GM21825 (cell line): ENCODE data around the gene DCDC2C.

Experiments
- ATAC-seq: cut with Tn5 transposase; IDR thresholded peaks from one replicate; pipeline ENCODE4 v1.9.1; 2021; ENCODE audit warnings: mild to moderate bottlenecking, moderate library complexity; ENCODE audit not compliant: unreplicated experiment

The DCDC2C gene

GRCh38 chr2:3708576-3708975, 5.2 kb downstream of the DCDC2C start:
- no peak for ATAC-seq

DNA sequence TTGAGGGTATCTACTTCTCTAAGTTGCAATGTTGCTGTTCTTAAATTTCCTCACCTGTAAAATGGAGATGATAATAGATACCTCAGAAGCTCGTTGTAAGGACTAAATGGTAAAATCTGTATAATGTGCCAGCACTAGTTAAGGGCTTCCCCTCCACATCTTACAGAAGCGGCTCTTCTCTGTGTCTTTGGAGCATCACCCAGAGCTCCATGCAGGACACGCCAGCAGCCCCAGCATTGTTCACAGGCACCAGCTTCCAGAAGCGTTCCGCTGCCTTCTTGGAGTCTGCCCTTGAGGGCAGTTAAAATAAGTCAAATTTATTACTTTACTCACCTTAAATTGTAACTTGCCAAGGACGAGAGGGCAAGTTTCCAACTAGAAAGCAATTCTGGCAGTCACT, 5.8 kb downstream of the DCDC2C start:
- ATAC-seq, result no peak

GRCh38 chr2:3712424-3712823, 9.0 kb downstream of the DCDC2C start:
- no peak for ATAC-seq

DNA sequence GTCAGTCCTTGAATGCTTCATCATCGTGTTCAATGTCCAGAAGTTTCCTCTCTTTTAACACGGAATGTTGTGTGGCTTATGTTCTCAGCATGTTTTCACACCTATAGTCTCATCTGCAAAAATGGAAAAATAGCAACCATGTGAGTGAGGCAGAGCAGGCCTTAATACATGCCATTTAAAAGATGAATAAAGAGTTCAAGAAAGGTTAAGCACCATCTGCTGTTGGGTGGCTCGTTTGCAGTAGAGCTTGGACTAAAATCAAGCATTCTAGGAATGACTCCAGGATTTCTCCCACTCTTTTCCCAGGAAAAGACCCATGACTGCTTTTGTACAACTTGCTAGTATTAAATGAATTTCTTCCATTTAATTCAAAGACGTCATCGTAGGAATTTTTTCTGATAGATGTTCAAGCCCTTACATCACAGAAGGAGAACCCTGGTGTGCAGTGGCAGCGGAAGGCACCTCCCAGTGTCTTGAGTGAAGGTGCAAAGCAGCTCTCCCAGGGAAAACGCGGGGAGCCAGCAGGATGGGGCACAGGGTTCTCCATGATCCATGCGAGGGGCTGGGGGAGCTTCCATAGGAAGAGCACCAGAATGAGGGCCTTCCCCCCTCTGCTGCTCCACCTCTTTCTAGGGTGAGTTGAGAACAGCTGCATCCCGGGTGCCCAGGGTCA, 9.6 kb downstream of the DCDC2C start:
- ATAC-seq, result no peak

DNA sequence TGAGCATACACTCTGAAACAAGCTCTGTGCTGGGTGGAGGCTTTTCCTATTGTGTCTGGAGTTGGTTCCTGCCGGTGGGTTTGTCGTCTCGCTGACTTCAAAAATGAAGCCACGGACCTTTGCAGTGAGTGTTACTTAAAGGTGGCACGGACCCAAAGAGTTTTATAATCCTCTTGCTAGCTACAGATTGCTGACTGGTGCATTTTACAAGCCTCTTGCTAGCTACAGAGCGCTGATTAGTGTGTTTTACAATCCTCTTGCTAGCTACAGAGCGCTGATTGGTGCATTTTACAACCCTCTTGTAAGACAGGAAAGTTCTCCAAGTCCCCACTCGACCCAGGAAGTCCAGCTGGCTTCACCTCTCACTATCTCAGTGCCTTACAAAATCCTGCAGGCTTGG, 15.3 kb downstream of the DCDC2C start:
- no peak for ATAC-seq

- ATAC-seq, result no peak
Observed at GRCh38 chr2:3725002-3725401, 21.6 kb downstream of the DCDC2C start.

DNA sequence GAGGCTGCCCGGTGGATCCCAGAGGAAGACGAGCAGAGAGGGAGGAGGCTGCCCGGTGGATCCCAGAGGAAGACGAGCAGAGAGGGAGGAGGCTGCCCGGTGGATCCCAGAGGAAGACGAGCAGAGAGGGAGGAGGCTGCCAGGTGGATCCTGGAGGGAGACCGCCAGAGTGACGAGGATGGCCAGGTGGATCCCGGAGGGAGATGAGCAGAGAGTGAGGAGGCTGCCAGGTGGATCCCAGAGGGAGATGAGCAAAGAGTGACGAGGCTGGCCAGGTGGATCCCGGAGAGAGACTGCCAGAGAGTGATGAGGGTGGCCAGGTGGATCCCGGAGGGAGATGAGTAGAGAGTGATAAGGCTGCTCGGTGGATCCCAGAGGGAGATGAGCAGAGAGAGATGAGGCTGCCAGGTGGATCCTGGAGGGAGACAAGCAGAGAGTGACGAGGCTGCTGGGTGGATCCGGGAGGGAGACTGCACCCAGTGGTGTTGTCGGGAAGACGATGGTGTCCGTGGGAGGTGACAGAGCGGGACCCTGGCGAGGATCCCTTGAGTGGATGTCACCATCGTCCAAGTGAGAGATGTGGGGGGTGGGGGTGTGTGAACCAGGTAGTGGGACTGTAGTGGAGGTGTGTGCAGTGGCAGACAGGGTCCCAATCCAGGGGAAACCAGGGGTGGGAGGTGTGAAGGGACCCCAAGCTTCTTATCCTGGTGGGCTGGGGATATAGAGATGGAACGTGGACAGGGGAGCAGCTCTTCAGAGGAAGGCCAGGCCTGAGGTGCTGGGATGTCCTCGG, 22.3 kb downstream of the DCDC2C start:
- ATAC-seq, result no peak

DNA sequence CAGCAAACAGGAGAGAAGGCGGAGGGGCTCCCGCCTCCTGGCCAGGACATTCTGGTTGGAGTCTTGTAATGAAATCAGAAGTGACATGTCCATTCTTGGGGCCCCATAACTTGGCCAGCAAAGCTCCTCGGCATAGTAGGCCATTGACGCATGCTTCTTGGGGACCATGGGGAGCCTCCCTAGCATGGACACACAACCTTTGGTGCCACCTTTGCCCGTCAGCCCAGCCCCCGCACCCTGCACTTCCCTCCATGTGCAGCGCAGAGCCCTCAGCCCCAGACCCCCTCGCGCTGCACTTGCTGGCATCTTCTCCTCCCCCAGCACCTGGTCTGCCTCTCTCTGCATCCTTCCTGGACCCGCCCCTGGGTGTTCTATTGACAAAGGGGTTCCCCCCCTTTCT, 23.1 kb downstream of the DCDC2C start:
- no peak for ATAC-seq

DNA sequence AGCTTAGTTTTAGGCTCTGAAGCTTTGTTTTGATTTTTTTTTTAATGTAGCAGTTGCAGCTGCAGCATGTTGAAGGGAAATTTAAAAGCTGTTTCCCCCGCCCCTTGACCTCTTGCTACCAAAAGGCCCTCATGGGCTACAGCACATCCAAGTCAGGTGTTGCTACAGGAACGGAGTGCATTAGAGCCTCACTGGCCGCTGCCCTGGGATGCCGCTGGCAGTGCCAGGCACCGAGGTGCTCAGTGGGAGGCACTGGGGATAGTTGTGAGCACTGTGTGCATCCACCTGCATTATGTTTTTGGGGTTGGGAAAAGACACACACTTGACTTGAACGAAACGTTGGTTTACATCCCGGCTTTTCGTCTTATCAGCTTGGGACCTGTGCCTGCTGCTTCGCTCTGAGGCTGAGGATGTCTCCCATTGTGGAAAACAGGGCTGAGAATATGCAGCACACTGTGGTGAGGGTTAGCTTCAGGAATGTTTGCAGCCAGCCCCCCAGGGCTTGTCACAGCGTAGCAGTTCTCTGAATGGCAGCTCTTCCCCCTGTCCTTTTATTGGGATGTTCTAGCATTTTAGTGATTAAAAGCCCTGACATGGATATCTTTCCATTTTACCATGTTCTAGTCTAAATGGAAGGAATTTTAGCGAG, 24.1 kb downstream of the DCDC2C start:
- no peak for ATAC-seq

- no peak for ATAC-seq
Observed at GRCh38 chr2:3728104-3729054, 25.0 kb downstream of the DCDC2C start.

- no peak for ATAC-seq
Observed at GRCh38 chr2:3729055-3729448, 25.7 kb downstream of the DCDC2C start.

- no peak for ATAC-seq
Observed at GRCh38 chr2:3729786-3730185, 26.4 kb downstream of the DCDC2C start.

DNA sequence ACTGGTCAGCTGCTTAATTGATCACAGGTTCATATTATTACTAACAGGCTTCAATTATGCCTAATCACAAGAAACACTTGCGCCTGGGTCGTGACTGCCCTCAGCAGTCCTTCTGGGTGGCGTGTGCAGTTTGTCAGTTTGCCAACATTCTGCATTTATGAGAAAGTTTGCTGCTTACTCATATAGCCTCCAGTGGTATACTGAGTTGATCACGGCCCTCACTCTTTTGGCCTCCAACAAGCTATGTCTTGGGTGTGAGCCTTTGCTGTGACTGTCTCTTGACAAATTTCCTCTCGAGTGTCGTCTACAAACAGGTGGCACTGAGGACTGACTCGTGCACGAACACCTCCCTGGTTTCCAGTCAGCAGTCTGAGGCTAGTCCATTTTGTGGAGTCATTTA, 27.3 kb downstream of the DCDC2C start:
- no peak for ATAC-seq

GRCh38 chr2:3731829-3732228, 28.5 kb downstream of the DCDC2C start:
- ATAC-seq, result no peak

DNA sequence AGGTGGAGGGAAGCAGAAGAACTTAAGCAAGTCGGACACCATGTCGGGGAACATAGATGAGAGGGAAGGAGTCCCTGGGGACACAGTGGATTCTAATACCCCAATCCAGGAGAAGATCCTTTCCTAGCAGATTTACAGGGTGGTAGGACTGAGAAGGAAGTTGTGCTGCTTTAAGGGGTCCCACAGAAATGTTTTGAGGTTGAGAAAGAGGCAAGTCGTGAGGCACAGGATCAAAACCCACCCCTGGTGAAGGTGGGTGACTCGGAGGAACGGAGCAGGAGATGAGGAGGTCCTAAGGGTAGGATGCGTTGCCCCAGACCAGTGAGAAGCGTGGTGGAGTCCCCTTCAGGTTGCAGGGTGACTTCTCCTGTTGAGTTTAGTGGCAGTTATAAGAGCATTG, 32.7 kb downstream of the DCDC2C start:
- no peak for ATAC-seq

DNA sequence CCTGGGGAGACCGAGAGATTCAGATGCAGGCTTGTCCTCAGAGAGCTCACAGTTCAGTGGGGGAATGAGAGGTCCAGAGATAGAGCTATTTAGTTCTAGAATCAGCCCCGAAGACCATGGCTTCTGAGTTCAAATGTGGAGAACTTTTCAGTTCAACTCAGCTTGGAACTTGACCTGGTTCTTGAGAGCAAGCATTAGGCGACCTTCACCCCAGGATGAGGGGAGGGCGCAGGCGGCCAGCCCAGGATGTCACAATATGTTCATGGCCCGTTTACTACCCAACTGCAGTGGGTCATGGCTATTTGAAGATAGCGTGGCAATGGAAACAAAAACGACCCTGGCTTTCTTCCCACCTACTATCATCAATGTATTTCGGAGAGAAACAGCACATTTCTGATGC, 33.8 kb downstream of the DCDC2C start:
- ATAC-seq, result no peak

DNA sequence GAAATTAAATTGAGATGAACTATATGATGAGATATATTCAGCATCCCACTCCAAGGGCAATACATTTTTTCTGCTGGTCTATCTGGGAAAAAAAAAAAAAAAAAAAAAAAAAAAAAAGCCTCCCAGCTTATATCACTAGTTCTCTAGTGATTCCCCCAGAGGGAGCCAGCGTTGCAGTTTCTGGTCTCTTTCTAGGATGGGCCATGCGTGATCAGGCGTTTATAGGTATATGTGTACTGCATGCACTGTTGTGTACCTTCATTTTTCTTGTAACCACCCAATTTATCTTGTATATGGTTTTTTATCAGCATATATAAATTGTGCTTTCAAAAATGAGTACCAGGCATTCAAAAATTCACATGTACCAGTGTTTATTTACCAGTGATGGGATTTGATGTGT, 35.1 kb downstream of the DCDC2C start:
- no peak for ATAC-seq

DNA sequence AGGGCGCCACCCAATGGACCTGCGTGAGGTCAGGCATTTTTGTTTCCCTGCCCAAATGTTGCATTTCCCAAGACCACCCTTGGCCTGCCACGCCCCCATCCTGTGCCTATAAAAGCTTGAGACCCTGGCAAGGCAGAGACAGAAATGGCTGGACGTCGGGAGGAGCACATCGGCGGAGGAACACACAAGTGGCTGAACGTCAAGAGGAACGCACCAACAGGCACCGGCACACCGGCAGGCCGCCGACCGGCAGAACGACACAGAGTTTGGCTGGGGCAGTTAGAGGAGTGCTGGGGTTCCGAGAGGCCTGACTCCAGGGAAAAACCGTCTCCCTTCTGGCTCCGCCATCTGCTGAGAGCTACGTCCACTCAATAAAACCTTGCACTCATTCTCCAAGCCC, 35.9 kb downstream of the DCDC2C start:
- ATAC-seq, result no peak

- ATAC-seq, result no peak
Observed at GRCh38 chr2:3741396-3741795, 38.0 kb downstream of the DCDC2C start.

DNA sequence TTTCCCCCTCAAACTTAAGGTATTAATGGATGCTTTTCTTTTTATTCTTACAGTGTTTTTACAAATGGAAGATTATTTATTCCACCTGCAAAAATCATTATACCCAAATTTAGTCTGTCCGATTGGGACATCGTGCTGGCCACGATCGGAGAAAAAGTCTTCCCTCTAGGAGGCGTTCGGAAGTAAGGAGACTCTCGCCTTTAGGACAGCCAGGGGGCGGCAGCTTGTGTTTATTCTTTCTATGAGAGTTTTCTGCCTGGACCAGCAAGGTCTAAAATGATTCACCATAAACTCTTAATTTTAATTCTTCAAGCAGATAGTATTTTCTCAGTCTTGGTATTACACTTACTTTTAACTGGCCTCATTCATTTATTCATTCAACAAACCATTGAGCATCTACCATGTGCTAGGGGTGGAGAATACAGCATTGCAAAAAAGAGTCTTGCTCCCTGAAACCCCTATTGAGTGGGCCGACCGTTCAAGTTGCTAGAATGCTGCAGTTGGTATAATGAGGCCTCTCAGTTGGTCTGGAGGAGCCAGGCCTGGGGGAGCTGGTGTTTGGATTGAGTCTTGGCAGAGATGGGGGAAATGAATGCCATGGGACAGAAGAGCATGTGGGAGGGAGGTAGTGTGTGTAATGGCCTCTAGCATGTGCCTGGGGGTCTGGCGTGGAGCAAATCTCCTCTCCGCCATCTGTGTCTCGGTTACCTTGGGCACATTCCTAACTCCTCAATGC, 38.7 kb downstream of the DCDC2C start:
- no peak for ATAC-seq
